Ovary (tissue), 9 donors: ENCODE data around the gene RRAS2. TPM values are rescaled to one million over a fixed set of nuclear protein-coding genes. Genes with fewer than 3 reads are reported as not detected.

Experiments used
- DNase-seq, 5 donors: peaks; one replicate each; pipeline ENCODE4 v3.0.0-alpha.2; 2019 to 2020
- H3K27ac ChIP-seq, 2 donors: fragments of 200-600 bp; one replicate each; pipeline versions ENCODE4 v1.5.1 to v1.8.0; 2019 to 2022
- H3K27me3 ChIP-seq: fragments of 200-600 bp; one replicate; pipeline ENCODE4 v1.8.0; 2022
- H3K36me3 ChIP-seq: fragments of 200-600 bp; sonication (generic); one replicate; pipeline ENCODE4 v1.5.1; 2019
- H3K4me1 ChIP-seq: one replicate; pipeline ENCODE4 v1.8.1; 2013; ENCODE audit warnings: mild to moderate bottlenecking, moderate library complexity; ENCODE audit not compliant: insufficient read depth
- H3K4me3 ChIP-seq: fragments of 200-600 bp; sonication (generic); one replicate; pipeline ENCODE4 v1.5.1; 2017
- H3K9me3 ChIP-seq, 2 donors: fragments of 200-600 bp in 1 of 2; sonication (generic) in 1 of 2; one replicate each; pipeline versions ENCODE4 v1.5.1 to v1.8.1; 2013 to 2019; ENCODE audit warnings: mild to moderate bottlenecking in 1 of 2, moderate library complexity in 1 of 2
- EP300 ChIP-seq: sonication (generic); formaldehyde crosslinking; IDR thresholded peaks from one replicate; pipeline ENCODE4 v1.6.1; 2017; ENCODE audit warnings: antibody characterized with exemption
- POLR2A ChIP-seq: fragments of 450-650 bp; IDR thresholded peaks from one replicate; pipeline ENCODE4 v1.6.1; 2017; ENCODE audit warnings: antibody characterized with exemption, mild to moderate bottlenecking, moderate library complexity
- WGBS, 3 donors: extraction: QIAGEN DNeasy Blood & Tissue Kit in 1 of 3; methylation state at CpG; one replicate each; pipeline versions ENCODE4 v1.1.5 to v1.1.7; 2013 to 2017; 5-methylcytosine and 5-hydroxymethylcytosine counted together
- intact Hi-C, 4 donors: fragments of 100-400 bp; cut with DNase I; formaldehyde crosslinking; loops; one replicate each; pipeline versions ENCODE4 v1.11.0 to v1.15.1; 2022 to 2023
- polyA plus RNA-seq, 2 donors: library from polyadenylated mRNA; stranded (reverse); fragments of 200-250 nt in 1 of 2; fragments of 350-450 nt in 1 of 2; fragmentation: Illumina TruSeq in 1 of 2; extraction: RNeasy Lipid Tissue Mini Kit (QIAGEN cat#74804) in 1 of 2; gene quantifications; one replicate each; pipeline ENCODE4 v1.2.3, GENCODE V29; 2013 to 2014
- total RNA-seq, 7 donors: library from RNA; depleted of rRNA in 2 of 7; stranded (reverse); fragments of >200 nt in 2 of 7; fragmentation: NEBNext Ultra II Directional in 3 of 7; extraction: Animal tissue kit (Norgen Biotek cat#: 25700) in 3 of 7; gene quantifications; one replicate each; pipeline versions ENCODE4 v1.1.0 to v1.2.4, GENCODE V29; 2016 to 2023
- TF ChIP-seq, protein P1 (sequence below), 3 donors: fragments of 450-650 bp in 2 of 3; fragments of 200-600 bp in 1 of 3; IDR thresholded peaks; one replicate each; pipeline versions ENCODE4 v1.5.1 to v1.8.0; 2016 to 2022; ENCODE audit warnings: antibody characterized with exemption in 3 of 3, mild to moderate bottlenecking in 1 of 3
- donor health status: DM: no; HTN: no; CAD: no; lungs with moderate emphysema.
- donor health status: DM: no; HTN: no; CAD: no.
- donor health status: Bipolar disorder and iron deficiency.
- donor health status: DM: yes; HTN: yes; CAD: no.
- donor health status: DM: no; HTN: no; CAD: no.
- donor health status: DM: yes; HTN: yes; CAD: no.

Gene RRAS2
- total and polyA plus RNA-seq, 9 donors = 25.7 to 45.2 (median 34.8) TPM

DNA sequence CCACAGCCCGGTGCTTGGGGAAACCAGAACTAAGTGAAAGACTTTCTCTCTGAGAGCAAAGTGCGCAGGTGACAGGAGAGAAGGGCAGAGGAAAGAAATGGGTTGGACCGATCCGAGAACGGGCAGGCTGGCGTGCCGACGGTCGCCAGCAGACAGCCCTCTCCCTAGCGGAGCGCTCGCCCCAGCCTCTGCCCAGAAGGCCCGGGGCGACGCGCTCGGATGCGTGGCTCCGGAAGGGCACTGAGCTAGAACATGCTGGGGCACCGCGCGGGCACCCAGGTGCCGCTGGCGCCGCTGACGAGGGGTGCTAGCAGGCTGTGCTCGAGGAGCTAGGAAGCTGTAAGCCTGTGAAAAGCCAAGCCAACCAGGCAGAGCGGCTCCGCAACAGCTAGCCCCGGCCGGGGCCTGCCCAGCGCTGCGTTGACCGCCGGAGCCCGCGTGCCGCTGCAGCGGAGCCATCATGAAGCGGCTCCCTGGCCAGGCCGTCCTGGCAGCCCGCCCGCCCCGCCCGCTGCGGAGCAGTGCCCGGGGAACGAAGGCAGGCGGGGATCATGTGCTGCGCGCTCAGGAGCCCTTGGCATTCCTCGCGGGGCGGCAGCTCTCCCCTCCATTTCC lies 22.1 kb upstream of the RRAS2 start:
- WGBS, 3 donors = 1% methylated on average over 51 to 54 of the region's 54 CpGs
- TF ChIP-seq EP300 (no peak), POLR2A (no peak)
- TF ChIP-seq, protein P1, sequence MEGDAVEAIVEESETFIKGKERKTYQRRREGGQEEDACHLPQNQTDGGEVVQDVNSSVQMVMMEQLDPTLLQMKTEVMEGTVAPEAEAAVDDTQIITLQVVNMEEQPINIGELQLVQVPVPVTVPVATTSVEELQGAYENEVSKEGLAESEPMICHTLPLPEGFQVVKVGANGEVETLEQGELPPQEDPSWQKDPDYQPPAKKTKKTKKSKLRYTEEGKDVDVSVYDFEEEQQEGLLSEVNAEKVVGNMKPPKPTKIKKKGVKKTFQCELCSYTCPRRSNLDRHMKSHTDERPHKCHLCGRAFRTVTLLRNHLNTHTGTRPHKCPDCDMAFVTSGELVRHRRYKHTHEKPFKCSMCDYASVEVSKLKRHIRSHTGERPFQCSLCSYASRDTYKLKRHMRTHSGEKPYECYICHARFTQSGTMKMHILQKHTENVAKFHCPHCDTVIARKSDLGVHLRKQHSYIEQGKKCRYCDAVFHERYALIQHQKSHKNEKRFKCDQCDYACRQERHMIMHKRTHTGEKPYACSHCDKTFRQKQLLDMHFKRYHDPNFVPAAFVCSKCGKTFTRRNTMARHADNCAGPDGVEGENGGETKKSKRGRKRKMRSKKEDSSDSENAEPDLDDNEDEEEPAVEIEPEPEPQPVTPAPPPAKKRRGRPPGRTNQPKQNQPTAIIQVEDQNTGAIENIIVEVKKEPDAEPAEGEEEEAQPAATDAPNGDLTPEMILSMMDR (IDR thresholded peaks at IDR 0.05) = no peak

DNA sequence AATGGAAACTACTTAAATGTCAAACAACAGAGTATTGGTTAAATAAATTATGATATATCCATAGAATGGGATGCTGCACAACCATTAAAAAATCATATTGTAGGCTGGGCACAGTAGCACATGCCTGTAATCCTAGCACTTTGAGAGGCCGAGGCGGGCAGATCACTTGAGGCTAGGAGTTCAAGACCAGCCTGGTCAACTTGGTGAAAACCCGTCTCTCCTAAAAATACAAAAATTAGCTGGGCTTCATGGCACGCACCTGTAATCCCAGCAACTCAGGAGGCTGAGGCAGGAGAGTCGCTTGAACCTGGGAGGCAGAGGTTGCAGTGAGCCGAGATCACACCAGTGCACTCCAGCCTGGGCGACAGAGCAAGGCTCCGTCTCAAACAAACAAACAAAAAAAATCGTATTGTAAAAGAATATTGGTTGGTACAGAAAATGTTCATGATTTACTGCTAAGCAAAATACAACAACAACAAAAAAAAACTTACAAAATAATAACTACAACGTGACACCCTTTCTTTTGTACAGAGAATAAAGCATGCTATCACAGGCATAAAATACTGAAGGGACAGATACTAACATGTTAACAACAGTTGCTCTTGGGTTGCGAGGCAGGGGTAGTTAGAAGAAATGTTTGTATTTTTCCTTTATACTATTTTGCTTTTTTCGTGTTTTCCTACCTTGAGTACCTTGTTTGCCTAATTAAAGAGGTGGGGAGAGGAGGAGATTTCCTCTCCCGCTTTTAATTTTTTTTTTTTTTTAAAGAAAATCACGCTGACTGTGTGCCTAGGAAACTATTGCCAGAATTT lies 21.3 kb upstream of the RRAS2 start:
- Histone ChIP-seq H3K4me3 (peak overlapping the region; percentile 49), H3K27ac (peak overlapping the region in 1 of 2 donors; percentile 33), H3K9me3 (no peaks in the 10 kb centered on the region), H3K36me3 (no peaks in the 10 kb centered on the region), H3K4me1 (peaks cover 4% of the 10 kb centered on the region), H3K27me3 (no peaks in the 10 kb centered on the region)
- TF ChIP-seq, protein P1 (IDR thresholded peaks at IDR 0.05) = no peak
- TF ChIP-seq POLR2A (no peak), EP300 (no peak)
- 63 to 75% (median 70%) methylated on average over 14 of the region's 14 CpGs for WGBS, 3 donors
- no peak for DNase-seq
- intact Hi-C loops = no loop called here

More for the DNA sequence above, 22.1 kb upstream of the RRAS2 start:
- peak overlapping the region in 1 of 2 donors; percentile 33 for H3K27ac ChIP-seq
- H3K36me3 ChIP-seq = no peaks in the 10 kb centered on the region
- intact Hi-C loops = no loop called here
- H3K4me1 ChIP-seq = peaks cover 4% of the 10 kb centered on the region
- H3K4me3 ChIP-seq = peak overlapping the region; percentile 49
- H3K27me3 ChIP-seq = no peaks in the 10 kb centered on the region
- peak; percentile 66 to 84 (median 78) for DNase-seq
- H3K9me3 ChIP-seq = no peaks in the 10 kb centered on the region

DNA sequence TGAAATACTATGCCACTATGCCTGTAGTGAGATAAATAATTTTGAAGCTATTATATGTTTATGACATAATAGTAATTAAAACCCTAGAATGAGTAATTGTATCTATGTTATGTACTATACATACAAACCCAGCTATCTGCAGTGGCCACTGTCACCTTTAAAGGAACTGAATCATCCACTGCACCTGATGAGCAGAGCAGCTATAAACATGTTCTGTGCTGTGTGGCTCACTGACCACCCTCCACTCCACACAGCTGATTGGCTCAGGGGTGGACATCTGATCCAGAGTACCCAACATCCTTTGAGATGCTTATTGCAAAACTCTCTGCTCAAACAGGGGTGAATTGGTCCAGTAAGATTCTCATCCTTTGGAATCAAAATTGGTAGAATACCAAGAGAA lies 19.2 kb upstream of the RRAS2 start:
- TF ChIP-seq EP300 (no peak), POLR2A (no peak)
- TF ChIP-seq, protein P1 (IDR thresholded peaks at IDR 0.05) = no peak
- Histone ChIP-seq H3K36me3 (no peaks in the 10 kb centered on the region), H3K27ac (no peak overlapping the region), H3K27me3 (no peaks in the 10 kb centered on the region), H3K4me1 (peaks cover 9% of the 10 kb centered on the region), H3K4me3 (no peak overlapping the region), H3K9me3 (no peaks in the 10 kb centered on the region)
- intact Hi-C loops = no loop called here
- DNase-seq = no peak

DNA sequence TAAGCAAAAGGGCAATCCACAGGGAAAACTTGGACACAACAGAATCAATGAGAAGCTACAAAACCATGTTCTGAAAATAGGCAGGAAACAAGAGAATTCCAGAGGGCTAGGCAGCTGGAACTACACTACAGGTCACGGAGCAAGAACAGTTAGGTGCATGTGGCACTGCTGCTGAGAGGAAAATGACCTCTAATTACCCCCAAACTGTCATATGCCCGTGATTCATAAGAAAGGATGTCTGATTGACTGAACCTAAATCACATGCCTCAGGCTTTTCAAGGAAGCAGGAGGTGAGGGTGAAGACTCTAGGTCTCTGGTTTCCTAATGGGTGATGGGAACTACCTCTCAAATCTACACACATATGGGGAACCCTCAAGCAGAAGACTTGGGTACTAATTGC lies 17.9 kb upstream of the RRAS2 start:
- H3K4me1 ChIP-seq = peaks cover 9% of the 10 kb centered on the region
- TF ChIP-seq, protein P1 (IDR thresholded peaks at IDR 0.05) = no peak
- TF ChIP-seq EP300 = no peak
- TF ChIP-seq POLR2A = no peak
- DNase-seq = no peak
- WGBS, 3 donors = 76 to 80% (median 80%) methylated on average over 2 of the region's 2 CpGs
- no peaks in the 10 kb centered on the region for H3K27me3 ChIP-seq
- H3K27ac ChIP-seq = no peak overlapping the region
- H3K36me3 ChIP-seq = no peaks in the 10 kb centered on the region
- intact Hi-C loops = no loop called here
- H3K9me3 ChIP-seq = no peaks in the 10 kb centered on the region
- H3K4me3 ChIP-seq = no peak overlapping the region
